Measurements from ENCODE around the gene TALDO1.

- no peak for TF ChIP-seq EP300 (IDR thresholded peaks at IDR 0.05)
- no peak for TF ChIP-seq CTCF (IDR thresholded peaks at IDR 0.05)
Measured at GRCh38 chr11:802693-803466, 55.6 kb downstream of the TALDO1 start.
